Amniotic stem cell (primary cell): ENCODE measurements around the gene FOXP1.

Experiments used
- DNase-seq: peaks from one replicate; lab custom pipeline; 2025; lab: John Stamatoyannopoulos, UW

Gene FOXP1

GRCh38 chr3:71504250-71505036 is 79.1 kb downstream of the FOXP1 start:
- DNase-seq = peak; percentile 87

- DNase-seq = peak; percentile 55
Measured at GRCh38 chr3:71503525-71504249, 79.8 kb downstream of the FOXP1 start.

- no peak for DNase-seq
Measured at GRCh38 chr3:71502066-71502625, 81.4 kb downstream of the FOXP1 start.

- DNase-seq = no peak
Measured at GRCh38 chr3:71500696-71501095, 82.8 kb downstream of the FOXP1 start.

GRCh38 chr3:71499227-71499876 is 84.2 kb downstream of the FOXP1 start:
- DNase-seq = no peak

GRCh38 chr3:71498543-71498942 is 85.0 kb downstream of the FOXP1 start:
- DNase-seq = no peak

GRCh38 chr3:71497971-71498444 is 85.5 kb downstream of the FOXP1 start:
- DNase-seq = no peak

- no peak for DNase-seq
Measured at GRCh38 chr3:71497367-71497897, 86.1 kb downstream of the FOXP1 start.

GRCh38 chr3:71495708-71496472 is 87.6 kb downstream of the FOXP1 start:
- peak; percentile 70 for DNase-seq

GRCh38 chr3:71494212-71494611 is 89.3 kb downstream of the FOXP1 start:
- DNase-seq = no peak

- DNase-seq = no peak
Measured at GRCh38 chr3:71492974-71493771, 90.4 kb downstream of the FOXP1 start.

GRCh38 chr3:71492566-71492965 is 91.0 kb downstream of the FOXP1 start:
- no peak for DNase-seq

- DNase-seq = no peak
Measured at GRCh38 chr3:71491154-71491752, 92.3 kb downstream of the FOXP1 start.

GRCh38 chr3:71490692-71491091 is 92.8 kb downstream of the FOXP1 start:
- DNase-seq = no peak

GRCh38 chr3:71489315-71489761 is 94.2 kb downstream of the FOXP1 start:
- no peak for DNase-seq

- DNase-seq = no peak
Measured at GRCh38 chr3:71488882-71489281, 94.6 kb downstream of the FOXP1 start.

GRCh38 chr3:71488391-71488809 is 95.1 kb downstream of the FOXP1 start:
- no peak for DNase-seq

GRCh38 chr3:71487418-71487817 is 96.1 kb downstream of the FOXP1 start:
- DNase-seq = no peak

GRCh38 chr3:71486831-71487230 is 96.7 kb downstream of the FOXP1 start:
- no peak for DNase-seq

GRCh38 chr3:71485896-71486295 is 97.6 kb downstream of the FOXP1 start:
- DNase-seq = no peak
